Stimulated activated naive B cell treated with anti-CD40 and anti-IgM and Interleukin-4, amounts not matched to agents 10 μg/mL and 1 μg/mL and 100 μg/mL, for 72 hours (primary cell): ENCODE measurements around the gene TOP3B.

Source experiments
- ATAC-seq, 2 donors: fragments of 150-1000 bp; cut with Tn5 transposase; replicated peaks; 2 replicates each; pipeline ENCODE4 v1.10.0; 2021; ENCODE audit warnings: moderate library complexity in 1 of 2
- DNase-seq: peaks from one replicate; pipeline ENCODE4 v3.0.0; 2021
- H3K27ac Mint-ChIP-seq: one replicate; pipeline ENCODE4 v1.8.0; 2022; ENCODE audit warnings: mild to moderate bottlenecking, mixed read lengths
- H3K27me3 Mint-ChIP-seq, 2 donors: one replicate each; pipeline ENCODE4 v1.8.0; 2022; ENCODE audit warnings: mixed read lengths in 2 of 2
- H3K36me3 Mint-ChIP-seq, 2 donors: one replicate each; pipeline ENCODE4 v1.8.0; 2022; ENCODE audit warnings: mixed read lengths in 2 of 2, mild to moderate bottlenecking in 1 of 2
- H3K4me1 Mint-ChIP-seq, 2 donors: one replicate each; pipeline ENCODE4 v1.8.0; 2022; ENCODE audit warnings: mixed read lengths in 2 of 2, mild to moderate bottlenecking in 1 of 2
- H3K4me3 Mint-ChIP-seq, 2 donors: one replicate each; pipeline ENCODE4 v1.8.0; 2022; ENCODE audit warnings: mild to moderate bottlenecking in 2 of 2, mixed read lengths in 2 of 2, moderate library complexity in 1 of 2
- H3K9me3 Mint-ChIP-seq, 2 donors: one replicate each; pipeline ENCODE4 v1.8.0; 2022; ENCODE audit warnings: mixed read lengths in 2 of 2, mild to moderate bottlenecking in 1 of 2

The TOP3B gene

DNA sequence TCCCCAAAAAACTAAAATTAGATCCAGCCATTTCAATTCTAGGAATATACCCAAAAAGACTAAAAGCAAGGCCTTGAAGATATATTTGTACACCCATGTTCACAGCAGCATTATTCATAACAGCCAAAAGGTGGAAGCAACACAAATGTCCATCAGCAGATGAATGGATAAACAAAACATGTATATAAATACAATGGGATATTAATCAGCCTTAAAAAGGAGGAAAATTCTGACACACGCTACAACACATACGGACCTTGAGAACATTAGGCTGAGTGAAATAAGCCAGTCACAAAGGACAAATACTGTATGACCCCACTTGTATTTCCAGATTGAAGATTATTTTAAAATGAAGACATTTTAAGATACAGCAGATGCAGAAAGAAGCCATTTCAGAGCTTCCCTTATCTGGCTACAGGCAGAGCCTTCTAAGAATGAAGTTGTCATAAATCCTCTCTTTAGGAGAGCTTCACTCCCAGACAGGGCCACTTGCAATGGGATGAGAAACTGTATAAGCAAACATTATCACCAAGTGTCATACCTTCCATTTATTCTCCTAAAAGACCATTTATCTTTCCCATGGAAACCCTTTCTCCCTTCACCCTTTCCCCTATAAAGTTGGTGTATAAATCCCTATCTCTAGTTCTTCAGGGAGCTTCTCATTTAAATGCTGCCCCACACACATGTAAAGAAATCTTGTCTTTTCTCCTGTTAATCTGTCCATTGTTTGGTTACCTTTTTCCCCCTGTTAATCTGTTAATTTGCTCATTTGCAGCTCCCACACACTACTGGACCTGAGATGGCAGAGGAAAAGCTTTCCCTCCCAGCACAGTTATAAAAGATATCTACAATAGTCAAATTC is 19.3 kb upstream of the TOP3B start:
- ATAC-seq (no peak), DNase-seq (no peak)
- Mint-ChIP-seq H3K36me3 (no peaks in the 10 kb centered on the region), H3K27ac (no peak overlapping the region), H3K4me1 (no peaks in the 10 kb centered on the region), H3K27me3 (no peaks in the 10 kb centered on the region), H3K4me3 (no peak overlapping the region), H3K9me3 (peaks cover 0 to 3% of the 10 kb centered on the region in 2 donors)

DNA sequence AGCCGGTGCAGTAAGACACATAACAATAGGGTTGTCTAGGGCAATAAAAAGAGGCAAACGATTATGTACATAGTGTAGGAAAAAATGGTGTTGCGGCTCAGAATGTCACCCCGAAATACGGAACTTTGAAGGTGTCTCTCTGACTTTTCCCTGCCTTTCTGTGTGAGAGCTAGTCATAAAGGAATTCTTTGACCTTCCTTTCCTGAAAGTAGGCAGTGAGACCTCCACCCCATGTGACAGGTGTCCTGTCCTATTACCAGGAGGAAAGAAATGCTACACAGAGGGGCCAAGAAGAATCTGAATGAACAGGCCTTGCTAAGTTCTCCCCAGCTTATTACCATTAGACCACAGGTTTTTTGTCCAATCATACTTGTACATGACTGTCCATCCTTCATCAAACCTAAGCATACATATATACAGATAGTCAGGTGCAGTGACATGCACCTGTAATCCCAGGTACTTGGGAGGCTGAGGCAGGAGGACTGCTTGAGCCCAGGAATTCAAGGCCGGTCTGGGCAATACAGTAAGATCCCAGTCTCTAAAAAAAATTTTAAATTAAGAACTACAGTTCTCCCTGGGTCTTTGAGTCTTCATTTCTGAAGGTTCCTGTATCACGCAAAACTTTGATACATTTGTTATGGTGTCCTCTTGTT is 16.1 kb upstream of the TOP3B start:
- Mint-ChIP-seq H3K36me3 (no peaks in the 10 kb centered on the region), H3K4me1 (no peaks in the 10 kb centered on the region), H3K27me3 (no peaks in the 10 kb centered on the region), H3K27ac (no peak overlapping the region), H3K9me3 (no peaks in the 10 kb centered on the region), H3K4me3 (no peak overlapping the region)
- ATAC-seq (no peak), DNase-seq (no peak)

DNA sequence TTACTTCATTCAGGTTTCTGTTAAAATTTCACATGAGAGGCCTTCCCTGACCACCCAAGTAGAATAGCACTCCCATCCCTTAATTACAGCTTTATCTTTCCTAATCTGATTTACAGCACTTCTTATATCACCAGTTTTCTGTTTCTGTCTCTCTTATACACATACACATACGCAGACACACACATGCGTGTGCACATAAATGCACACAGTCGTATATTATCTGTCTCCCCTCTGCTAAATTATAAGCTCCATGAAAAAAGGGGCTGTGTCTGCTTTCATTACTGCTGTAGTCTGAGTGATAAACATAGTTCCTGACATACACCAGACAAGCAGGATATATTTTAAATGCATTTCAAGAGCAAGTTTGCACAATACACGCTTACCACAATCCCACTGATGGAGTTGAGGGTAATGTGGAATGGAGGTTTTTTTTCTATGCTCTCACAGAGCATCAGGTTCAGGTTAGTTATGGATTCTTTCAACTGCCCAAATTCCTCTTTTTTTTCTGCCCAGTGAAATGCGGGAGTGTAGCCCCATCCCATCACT is 13.7 kb upstream of the TOP3B start:
- no peaks in the 10 kb centered on the region for H3K4me1 Mint-ChIP-seq
- no peak overlapping the region for H3K4me3 Mint-ChIP-seq
- no peaks in the 10 kb centered on the region for H3K27me3 Mint-ChIP-seq
- DNase-seq, result no peak
- no peak overlapping the region for H3K27ac Mint-ChIP-seq
- no peaks in the 10 kb centered on the region for H3K9me3 Mint-ChIP-seq
- no peaks in the 10 kb centered on the region for H3K36me3 Mint-ChIP-seq
- ATAC-seq, result no peak

DNA sequence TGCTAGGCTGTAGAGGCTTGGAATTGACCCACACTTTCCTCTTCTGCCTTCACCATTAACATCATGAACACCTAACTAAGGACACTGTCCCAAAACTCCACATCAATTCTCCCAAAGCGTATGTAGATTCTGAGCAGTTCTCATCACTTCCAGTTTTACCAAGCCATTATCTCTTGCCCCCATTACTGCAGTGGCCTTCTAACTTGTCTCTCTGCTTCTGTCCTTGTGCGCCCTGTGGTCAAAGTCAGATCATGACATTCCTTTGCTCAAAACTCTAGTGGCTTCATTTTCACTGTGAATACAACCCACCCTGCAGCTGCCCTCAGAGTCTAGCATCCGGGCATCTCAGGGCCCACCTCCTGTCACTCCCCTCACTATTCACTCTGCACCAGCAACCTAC is 13.1 kb upstream of the TOP3B start:
- H3K36me3 Mint-ChIP-seq, result no peaks in the 10 kb centered on the region
- no peaks in the 10 kb centered on the region for H3K4me1 Mint-ChIP-seq
- no peak overlapping the region for H3K4me3 Mint-ChIP-seq
- ATAC-seq (no peak), DNase-seq (no peak)
- H3K27me3 Mint-ChIP-seq, result no peaks in the 10 kb centered on the region
- no peak overlapping the region for H3K27ac Mint-ChIP-seq
- H3K9me3 Mint-ChIP-seq, result no peaks in the 10 kb centered on the region

DNA sequence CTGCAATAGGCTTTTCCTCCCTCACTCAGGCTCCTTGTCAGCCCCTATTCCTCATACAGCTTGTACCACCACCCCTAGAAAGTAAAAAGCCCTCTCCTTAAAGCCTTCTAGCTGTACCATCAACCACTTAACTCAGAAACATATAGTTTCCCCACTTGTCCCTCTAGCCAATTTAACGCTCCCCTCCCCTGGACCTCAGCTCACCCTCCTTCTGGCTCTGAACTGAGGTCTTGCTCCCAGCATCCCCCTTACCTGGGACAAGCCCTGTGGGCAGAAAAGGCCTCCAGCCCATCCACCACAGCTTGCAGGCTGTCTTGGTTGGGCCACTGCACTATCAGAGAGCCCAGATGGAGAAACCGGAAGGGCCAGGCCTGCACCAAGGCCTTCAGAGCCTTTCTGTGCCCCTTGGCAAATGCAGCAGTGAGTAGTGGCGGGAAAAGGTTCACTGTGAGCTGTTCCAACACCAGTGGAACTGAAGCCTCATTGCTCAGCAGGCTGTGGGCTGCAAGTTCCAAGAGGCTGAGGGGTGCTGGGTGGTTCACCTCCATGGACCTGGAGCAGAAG is 12.4 kb upstream of the TOP3B start:
- no peak overlapping the region for H3K27ac Mint-ChIP-seq
- no peak overlapping the region for H3K4me3 Mint-ChIP-seq
- no peaks in the 10 kb centered on the region for H3K9me3 Mint-ChIP-seq
- DNase-seq (no peak), ATAC-seq (no peak)
- H3K36me3 Mint-ChIP-seq, result no peaks in the 10 kb centered on the region
- no peaks in the 10 kb centered on the region for H3K27me3 Mint-ChIP-seq
- H3K4me1 Mint-ChIP-seq, result no peaks in the 10 kb centered on the region

DNA sequence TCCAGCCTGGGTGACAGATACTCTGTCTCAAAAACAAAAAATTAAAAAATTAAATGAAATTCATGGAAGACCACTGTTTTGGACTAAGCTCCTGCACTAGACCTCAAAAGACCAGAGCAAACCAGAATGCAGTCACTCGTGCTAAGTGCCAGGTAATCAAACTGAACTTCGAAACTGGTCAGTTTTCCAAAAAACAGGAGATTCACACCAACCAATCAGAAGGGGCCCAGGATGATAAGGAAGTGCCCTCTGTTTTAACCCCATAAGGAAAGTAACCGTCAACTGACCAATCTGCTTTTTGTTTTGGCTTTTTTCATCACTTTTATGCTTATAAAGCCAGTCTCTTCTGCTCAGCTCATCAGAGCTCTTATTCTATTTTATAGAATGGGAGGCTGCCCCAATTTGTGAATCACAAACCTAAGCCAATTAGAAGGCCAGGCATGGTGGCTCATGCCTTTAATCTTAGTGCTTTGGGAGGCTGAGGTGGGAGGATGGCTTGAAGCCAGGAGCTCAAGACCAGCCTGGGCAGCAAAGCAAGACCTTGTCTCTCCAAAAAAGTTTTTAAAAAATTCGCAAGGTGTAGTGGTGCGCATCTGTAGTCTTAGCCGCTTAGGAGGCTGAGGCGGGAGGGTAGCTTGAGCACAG is 10.1 kb upstream of the TOP3B start:
- ATAC-seq, result no peak
- no peak overlapping the region for H3K4me3 Mint-ChIP-seq

DNA sequence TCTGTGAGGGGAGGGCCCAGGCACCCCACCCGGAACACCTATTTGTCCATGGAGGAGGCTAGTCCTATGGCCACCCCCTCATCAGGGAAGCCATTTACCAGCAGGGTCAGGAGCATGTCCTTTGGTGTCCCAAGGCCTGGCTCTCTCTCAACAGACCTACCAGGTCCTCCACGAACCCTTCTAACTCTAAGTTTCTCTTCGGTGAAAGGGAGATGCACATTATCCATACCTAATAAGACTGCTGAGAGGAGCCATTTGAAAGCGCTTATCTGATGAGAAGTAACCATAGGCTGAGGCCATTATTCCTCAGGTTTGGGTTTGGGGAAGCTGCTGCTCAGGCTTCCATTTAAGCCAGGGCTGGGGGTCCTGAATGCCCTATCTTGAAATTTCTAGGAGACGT is 9.2 kb upstream of the TOP3B start:
- no peak for ATAC-seq
- no peaks in the 10 kb centered on the region for H3K36me3 Mint-ChIP-seq
- H3K9me3 Mint-ChIP-seq, result no peaks in the 10 kb centered on the region
- H3K27ac Mint-ChIP-seq, result no peak overlapping the region
- no peaks in the 10 kb centered on the region for H3K4me1 Mint-ChIP-seq
- DNase-seq, result no peak
- H3K4me3 Mint-ChIP-seq, result no peak overlapping the region
- H3K27me3 Mint-ChIP-seq, result no peaks in the 10 kb centered on the region

More for the DNA sequence above, 10.1 kb upstream of the TOP3B start:
- H3K27ac Mint-ChIP-seq, result no peak overlapping the region
- no peaks in the 10 kb centered on the region for H3K27me3 Mint-ChIP-seq
- no peaks in the 10 kb centered on the region for H3K4me1 Mint-ChIP-seq
- H3K36me3 Mint-ChIP-seq, result no peaks in the 10 kb centered on the region
- no peaks in the 10 kb centered on the region for H3K9me3 Mint-ChIP-seq
- DNase-seq, result no peak

DNA sequence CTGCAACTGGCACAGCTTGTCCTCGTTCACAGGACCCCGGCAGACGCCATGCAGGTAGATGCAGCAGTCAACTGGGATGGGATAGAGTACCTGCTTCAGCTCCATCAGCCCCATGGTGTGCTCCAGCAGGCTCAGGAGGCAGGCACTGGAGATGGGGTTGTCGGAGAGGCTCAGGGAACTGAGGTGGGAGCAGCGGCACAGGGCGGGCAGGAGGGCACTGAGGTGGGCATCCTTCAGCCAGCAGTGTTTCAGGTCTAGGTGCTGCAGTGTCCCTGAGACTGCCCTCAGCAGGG is 8.7 kb upstream of the TOP3B start:
- Mint-ChIP-seq H3K9me3 (no peaks in the 10 kb centered on the region), H3K4me3 (no peak overlapping the region), H3K27me3 (no peaks in the 10 kb centered on the region), H3K4me1 (no peaks in the 10 kb centered on the region), H3K36me3 (no peaks in the 10 kb centered on the region), H3K27ac (no peak overlapping the region)
- no peak for DNase-seq
- ATAC-seq, result no peak

DNA sequence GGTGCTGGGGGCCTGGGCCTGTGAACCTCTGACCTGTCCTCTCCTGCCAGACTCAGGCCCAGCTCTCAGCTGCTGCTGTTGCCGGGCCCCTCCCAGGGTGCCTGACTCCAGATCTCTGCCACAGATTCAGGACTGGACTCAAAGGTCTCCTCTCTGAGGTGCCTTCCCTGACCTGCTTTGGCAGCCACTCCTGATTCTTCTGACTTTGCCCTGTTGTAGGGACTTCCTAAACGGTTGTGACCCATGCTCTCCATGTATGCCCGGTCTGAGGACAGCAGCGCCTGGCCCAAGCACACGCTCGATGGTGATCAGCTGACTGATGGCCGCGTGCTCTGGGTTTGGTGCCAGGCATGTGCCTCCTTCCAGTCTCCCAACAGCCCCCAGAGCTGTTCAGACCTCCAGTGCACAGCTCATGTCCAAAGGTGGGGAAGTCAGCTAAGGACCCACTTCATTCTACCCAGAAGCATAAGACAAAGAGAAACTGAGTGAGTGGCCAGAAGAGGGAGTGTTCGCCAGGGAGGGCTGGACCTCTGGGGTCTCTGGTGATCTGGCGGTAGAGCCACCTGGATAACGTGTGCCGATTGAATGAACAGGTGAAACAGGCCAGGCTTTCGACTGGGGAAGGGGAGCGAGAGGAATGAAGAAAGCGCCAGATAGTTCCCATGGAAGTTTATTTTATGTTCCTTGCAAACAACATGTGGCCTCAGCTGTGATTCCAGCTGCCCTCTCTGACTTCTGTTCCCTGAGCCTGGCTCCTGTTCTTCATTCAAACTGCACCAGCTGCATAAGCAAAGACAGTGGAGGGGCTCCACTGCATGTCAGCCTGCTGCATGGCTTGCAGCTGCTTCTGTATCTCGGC is 8.1 kb upstream of the TOP3B start:
- H3K27ac Mint-ChIP-seq, result no peak overlapping the region
- no peak overlapping the region for H3K4me3 Mint-ChIP-seq
- DNase-seq (no peak), ATAC-seq (no peak)
- H3K27me3 Mint-ChIP-seq, result no peaks in the 10 kb centered on the region
- no peaks in the 10 kb centered on the region for H3K9me3 Mint-ChIP-seq
- H3K4me1 Mint-ChIP-seq, result no peaks in the 10 kb centered on the region
- no peaks in the 10 kb centered on the region for H3K36me3 Mint-ChIP-seq

DNA sequence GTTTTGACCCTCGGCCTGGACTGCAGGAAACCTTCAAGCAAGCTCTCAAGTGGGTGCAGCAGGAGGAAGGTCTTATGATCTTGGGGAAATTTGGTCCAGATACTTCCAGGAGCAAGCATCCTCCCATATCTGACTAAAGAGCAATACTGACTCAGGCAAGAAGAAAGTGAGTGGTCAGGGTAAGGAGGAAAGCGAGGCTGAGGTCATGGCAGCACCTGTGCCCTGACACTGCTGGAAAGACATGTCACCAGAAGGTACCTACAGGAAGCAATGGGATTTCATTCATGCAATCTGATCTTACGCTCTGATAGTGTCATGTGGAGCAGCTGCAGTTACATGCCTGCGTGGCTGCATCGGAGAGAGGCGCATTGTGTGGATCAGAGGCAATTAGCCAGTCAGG is 6.5 kb upstream of the TOP3B start:
- no peak for ATAC-seq
- Mint-ChIP-seq H3K27me3 (no peaks in the 10 kb centered on the region), H3K4me1 (peaks cover 0 to 6% of the 10 kb centered on the region in 2 donors), H3K36me3 (no peaks in the 10 kb centered on the region), H3K27ac (no peak overlapping the region), H3K9me3 (no peaks in the 10 kb centered on the region), H3K4me3 (no peak overlapping the region)
- DNase-seq, result no peak

DNA sequence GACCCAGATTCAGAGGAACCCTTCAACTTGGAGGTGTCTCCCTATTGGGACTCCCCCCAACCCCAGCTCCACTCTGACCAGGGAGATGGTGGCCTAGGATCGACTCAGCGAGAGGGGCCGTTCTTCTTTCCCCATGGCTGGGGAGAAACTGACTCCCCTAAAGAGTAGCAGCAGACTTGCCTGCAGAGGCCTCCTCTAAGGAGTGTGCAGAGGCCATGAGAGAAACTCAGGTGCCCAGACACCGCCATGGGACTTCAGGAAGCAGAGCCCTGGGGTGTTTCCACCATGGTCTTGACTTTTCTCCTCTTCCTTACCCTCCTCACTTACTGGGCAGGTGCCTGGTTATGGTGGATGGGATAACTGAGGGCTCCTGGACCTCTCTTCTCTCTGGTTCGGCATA is 2.6 kb upstream of the TOP3B start:
- ATAC-seq, result no peak
- Mint-ChIP-seq H3K4me3 (no peak overlapping the region), H3K4me1 (peaks cover 9 to 29% of the 10 kb centered on the region in 2 donors), H3K27me3 (no peaks in the 10 kb centered on the region), H3K9me3 (no peaks in the 10 kb centered on the region), H3K36me3 (peaks cover 0 to 5% of the 10 kb centered on the region in 2 donors), H3K27ac (no peak overlapping the region)
- DNase-seq, result no peak

DNA sequence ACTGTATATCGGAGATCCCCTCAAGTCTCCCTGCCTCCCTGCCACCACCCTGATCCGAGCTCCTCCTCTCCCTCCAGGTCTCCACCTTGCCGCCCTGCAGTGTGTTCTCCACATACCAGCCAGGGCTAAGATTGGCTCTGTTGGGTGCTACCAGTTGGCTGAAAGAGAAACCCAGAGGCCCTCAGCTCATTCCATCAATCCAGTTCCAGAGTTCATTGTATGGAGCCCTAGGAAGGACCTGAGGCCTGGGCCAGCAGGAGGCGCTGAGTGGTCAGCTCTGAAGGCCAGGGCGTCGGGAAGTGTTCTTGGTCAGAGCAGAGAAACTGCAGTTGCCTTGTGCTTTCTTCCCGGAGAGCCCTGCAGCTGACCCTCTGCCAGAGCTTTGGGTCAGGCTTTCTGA is 2.2 kb upstream of the TOP3B start:
- Mint-ChIP-seq H3K36me3 (peaks cover 0 to 5% of the 10 kb centered on the region in 2 donors), H3K27me3 (no peaks in the 10 kb centered on the region), H3K9me3 (no peaks in the 10 kb centered on the region), H3K4me1 (peaks cover 11 to 33% of the 10 kb centered on the region in 2 donors), H3K27ac (peak overlapping the region; percentile 34), H3K4me3 (no peak overlapping the region)
- no peak for DNase-seq
- ATAC-seq, result no peak

DNA sequence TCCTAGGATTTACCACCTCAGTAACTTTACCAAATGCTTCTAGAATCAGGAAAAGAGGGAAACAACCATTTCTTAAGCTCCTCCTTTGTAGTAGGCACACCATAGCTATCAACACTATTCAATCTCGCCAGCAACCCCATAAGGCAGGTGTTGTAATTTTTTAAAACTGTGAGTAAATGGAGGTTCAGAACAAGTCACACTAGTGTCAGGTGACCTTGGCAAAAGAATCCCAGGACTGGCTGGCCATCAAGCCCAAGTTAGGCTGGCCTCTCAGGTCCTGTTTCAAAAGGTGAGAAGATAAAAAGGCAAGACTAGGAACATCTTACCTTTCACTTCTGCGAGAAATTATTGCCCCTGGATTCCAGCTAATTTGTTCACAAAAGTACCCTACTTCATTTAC is 713 bp downstream of the TOP3B start:
- ATAC-seq, result no peak
- Mint-ChIP-seq H3K9me3 (no peaks in the 10 kb centered on the region), H3K36me3 (peaks cover 12 to 21% of the 10 kb centered on the region in 2 donors), H3K4me3 (peak overlapping the region; percentile 88 to 96), H3K4me1 (peaks cover 28 to 47% of the 10 kb centered on the region in 2 donors), H3K27ac (peak overlapping the region; percentile 94), H3K27me3 (no peaks in the 10 kb centered on the region)
- DNase-seq, result no peak

DNA sequence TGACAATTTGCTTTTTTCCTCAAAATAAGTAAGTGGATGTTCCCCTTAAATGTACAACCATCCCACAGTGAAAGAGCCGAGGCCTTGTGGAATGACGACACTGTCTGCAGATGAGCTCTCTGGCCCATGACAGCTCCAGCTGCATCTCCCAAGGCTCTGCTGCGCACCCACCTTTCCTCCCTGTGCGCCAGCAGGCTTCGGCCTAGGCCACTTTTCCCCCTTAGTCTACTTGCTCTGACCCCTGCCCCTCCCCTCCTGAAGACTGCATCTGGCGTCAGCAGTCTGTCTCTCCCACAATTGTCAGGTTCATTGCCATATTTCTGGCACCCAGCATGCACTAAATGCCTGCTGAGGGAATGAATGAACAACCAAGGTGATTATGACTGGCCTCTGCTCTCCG is 2.0 kb downstream of the TOP3B start:
- Mint-ChIP-seq H3K27me3 (no peaks in the 10 kb centered on the region), H3K27ac (peak overlapping the region; percentile 68), H3K4me1 (peaks cover 33 to 55% of the 10 kb centered on the region in 2 donors), H3K9me3 (no peaks in the 10 kb centered on the region), H3K4me3 (peak overlapping the region in 1 of 2 donors; percentile 19), H3K36me3 (peaks cover 17 to 29% of the 10 kb centered on the region in 2 donors)
- DNase-seq, result no peak
- no peak for ATAC-seq
